GM23338 (cell line): ENCODE data around the gene DNAAF2. TPM values are rescaled to one million over a fixed set of nuclear protein-coding genes. Genes with fewer than 3 reads are reported as not detected.

ENCODE experiments used
- ATAC-seq: fragments of 200-7000 bp; cut with Tn5 transposase; 3 replicates; pipeline ENCODE4 v1.9.1; 2020
- DNase-seq: peaks from one replicate; pipeline ENCODE4 v3.0.0-alpha.2; 2015; ENCODE audit warnings: low spot score
- H2AFZ ChIP-seq: fragments of 200-600 bp; sonication (generic); 2 replicates; pipeline ENCODE4 v1.8.0; 2016; ENCODE audit warnings: antibody characterized with exemption, mild to moderate bottlenecking, moderate library complexity
- H3F3A ChIP-seq: fragments of 200-600 bp; sonication (generic); replicated peaks from 2 replicates; pipeline ENCODE4 v1.8.0; 2017; ENCODE audit warnings: antibody characterized with exemption, mixed run types, low read depth
- H3K27ac ChIP-seq: fragments of 200-600 bp; sonication (generic); 2 replicates; pipeline ENCODE4 v1.6.1; 2016; ENCODE audit warnings: low read depth
- H3K27me3 ChIP-seq: fragments of 200-600 bp; sonication (generic); 2 replicates; pipeline ENCODE4 v1.8.0; 2016; ENCODE audit warnings: mild to moderate bottlenecking, mixed run types, moderate library complexity; ENCODE audit not compliant: insufficient read depth
- H3K36me3 ChIP-seq: fragments of 200-600 bp; sonication (generic); 2 replicates; pipeline ENCODE4 v1.8.0; 2016; ENCODE audit warnings: mild to moderate bottlenecking; ENCODE audit not compliant: insufficient read depth
- H3K4me1 ChIP-seq: fragments of 200-600 bp; sonication (generic); 2 replicates; pipeline ENCODE4 v1.8.0; 2016; ENCODE audit warnings: mild to moderate bottlenecking, moderate library complexity; ENCODE audit not compliant: insufficient read depth
- H3K4me2 ChIP-seq: fragments of 200-600 bp; sonication (generic); 2 replicates; pipeline ENCODE4 v1.7.1; 2017; ENCODE audit warnings: mixed run types
- H3K4me3 ChIP-seq: fragments of 200-600 bp; sonication (generic); 2 replicates; pipeline ENCODE4 v1.6.1; 2016; ENCODE audit warnings: mixed run types
- H3K79me2 ChIP-seq: fragments of 200-600 bp; sonication (generic); replicated peaks from 2 replicates; pipeline ENCODE4 v1.8.0; 2017; ENCODE audit warnings: mild to moderate bottlenecking; ENCODE audit not compliant: insufficient read depth
- H3K9me2 ChIP-seq: fragments of 200-600 bp; sonication (generic); 2 replicates; pipeline ENCODE4 v1.8.0; 2017; ENCODE audit not compliant: insufficient read depth
- H4K20me1 ChIP-seq: fragments of 200-600 bp; sonication (generic); replicated peaks from 2 replicates; pipeline ENCODE4 v1.8.0; 2017; ENCODE audit warnings: mild to moderate bottlenecking; ENCODE audit not compliant: insufficient read depth
- H3K27ac Mint-ChIP-seq: 2 replicates; pipeline ENCODE4 v1.8.0; 2020; ENCODE audit warnings: inconsistent platforms, mild to moderate bottlenecking, moderate library complexity, mixed read lengths
- H3K27me3 Mint-ChIP-seq: 3 replicates; pipeline ENCODE4 v1.8.0; 2022; ENCODE audit warnings: low read depth, mild to moderate bottlenecking, moderate library complexity, mixed read lengths, inconsistent platforms; ENCODE audit not compliant: insufficient read depth, poor library complexity
- H3K36me3 Mint-ChIP-seq: 3 replicates; pipeline ENCODE4 v1.8.0; 2021; ENCODE audit warnings: low read depth, mild to moderate bottlenecking, inconsistent platforms, moderate library complexity, mixed read lengths
- H3K4me1 Mint-ChIP-seq: 3 replicates; pipeline ENCODE4 v1.8.0; 2020; ENCODE audit warnings: mild to moderate bottlenecking, inconsistent platforms, mixed read lengths
- H3K4me3 Mint-ChIP-seq: 3 replicates; pipeline ENCODE4 v1.8.0; 2021; ENCODE audit warnings: moderate library complexity, mild to moderate bottlenecking, inconsistent platforms, mixed read lengths
- H3K9me3 Mint-ChIP-seq: 3 replicates; pipeline ENCODE4 v1.8.0; 2020; ENCODE audit warnings: moderate library complexity, mild to moderate bottlenecking, inconsistent platforms, mixed read lengths
- CREB1 ChIP-seq: fragments of 250-450 bp; sonication (Bioruptor Pico); IDR thresholded peaks from 2 replicates; pipeline ENCODE4 v1.5.0; 2020; ENCODE audit warnings: low read depth, mild to moderate bottlenecking, moderate library complexity
- EZH2 ChIP-seq: fragments of 200-600 bp; sonication (generic); IDR thresholded peaks from one replicate; pipeline ENCODE4 v1.8.0; 2017; ENCODE audit warnings: antibody characterized with exemption, mild to moderate bottlenecking, low read depth; ENCODE audit not compliant: unreplicated experiment
- POLR2AphosphoS5 ChIP-seq: IDR thresholded peaks from 2 replicates; pipeline ENCODE4 v1.6.1; 2016; ENCODE audit warnings: antibody characterized with exemption, low read depth
- STAT1 ChIP-seq: IDR thresholded peaks from one replicate; pipeline ENCODE4 v1.6.1; 2016; ENCODE audit warnings: antibody characterized with exemption; ENCODE audit not compliant: unreplicated experiment
- ZNF114 ChIP-seq: fragments of 250-450 bp; sonication (Bioruptor Pico); IDR thresholded peaks from 2 replicates; pipeline ENCODE4 v1.5.0; 2020; ENCODE audit warnings: mild to moderate bottlenecking, moderate library complexity
- ZNF331 ChIP-seq: fragments of 250-450 bp; sonication (Bioruptor Pico); IDR thresholded peaks from 2 replicates; pipeline ENCODE4 v1.5.0; 2020; ENCODE audit warnings: low read depth, mild to moderate bottlenecking, moderate library complexity
- polyA plus RNA-seq: library from polyadenylated mRNA; unstranded; fragments of >200 nt; fragmentation: Nextera tagmentation; extraction: Ambion mirVana; gene quantifications from 2 replicates; pipeline ENCODE4 v1.2.1, GENCODE V29; 2016
- total RNA-seq: library from RNA; depleted of rRNA; stranded (reverse); fragments of >200 nt; shearing (Covaris generic); gene quantifications from 2 replicates; pipeline ENCODE4 v1.2.3, GENCODE V29; 2014
- TF ChIP-seq, protein P1 (sequence below): IDR thresholded peaks from one replicate; pipeline ENCODE4 v1.6.1; 2018; ENCODE audit warnings: antibody characterized with exemption; ENCODE audit not compliant: unreplicated experiment
- TF ChIP-seq, protein P2 (sequence below), 2 experiments: fragments of 200-600 bp in 1 of 2; sonication (generic) in 1 of 2; conservative IDR thresholded peaks; 2 replicates each; pipeline versions ENCODE4 v1.5.1 to v1.6.1; 2016 to 2017; ENCODE audit warnings: antibody characterized with exemption in 2 of 2, low read depth in 2 of 2, mild to moderate bottlenecking in 2 of 2, moderate library complexity in 1 of 2

DNAAF2 gene
- total and polyA plus RNA-seq, 2 experiments from 2014 or later = 40.4 to 62.6 TPM

DNA sequence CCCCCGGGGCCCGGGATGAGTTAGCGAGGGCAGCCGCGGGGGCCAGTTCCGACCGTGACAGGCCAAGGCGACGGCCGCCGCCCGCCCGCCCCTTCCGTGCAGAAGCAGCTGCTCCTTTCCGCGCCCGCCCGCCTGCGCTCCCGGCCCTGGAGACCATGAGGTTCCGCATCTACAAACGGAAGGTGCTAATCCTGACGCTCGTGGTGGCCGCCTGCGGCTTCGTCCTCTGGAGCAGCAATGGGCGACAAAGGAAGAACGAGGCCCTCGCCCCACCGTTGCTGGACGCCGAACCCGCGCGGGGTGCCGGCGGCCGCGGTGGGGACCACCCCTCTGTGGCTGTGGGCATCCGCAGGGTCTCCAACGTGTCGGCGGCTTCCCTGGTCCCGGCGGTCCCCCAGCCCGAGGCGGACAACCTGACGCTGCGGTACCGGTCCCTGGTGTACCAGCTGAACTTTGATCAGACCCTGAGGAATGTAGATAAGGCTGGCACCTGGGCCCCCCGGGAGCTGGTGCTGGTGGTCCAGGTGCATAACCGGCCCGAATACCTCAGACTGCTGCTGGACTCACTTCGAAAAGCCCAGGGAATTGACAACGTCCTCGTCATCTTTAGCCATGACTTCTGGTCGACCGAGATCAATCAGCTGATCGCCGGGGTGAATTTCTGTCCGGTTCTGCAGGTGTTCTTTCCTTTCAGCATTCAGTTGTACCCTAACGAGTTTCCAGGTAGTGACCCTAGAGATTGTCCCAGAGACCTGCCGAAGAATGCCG lies 13.7 kb downstream of the DNAAF2 start:
- TF ChIP-seq, protein P1, sequence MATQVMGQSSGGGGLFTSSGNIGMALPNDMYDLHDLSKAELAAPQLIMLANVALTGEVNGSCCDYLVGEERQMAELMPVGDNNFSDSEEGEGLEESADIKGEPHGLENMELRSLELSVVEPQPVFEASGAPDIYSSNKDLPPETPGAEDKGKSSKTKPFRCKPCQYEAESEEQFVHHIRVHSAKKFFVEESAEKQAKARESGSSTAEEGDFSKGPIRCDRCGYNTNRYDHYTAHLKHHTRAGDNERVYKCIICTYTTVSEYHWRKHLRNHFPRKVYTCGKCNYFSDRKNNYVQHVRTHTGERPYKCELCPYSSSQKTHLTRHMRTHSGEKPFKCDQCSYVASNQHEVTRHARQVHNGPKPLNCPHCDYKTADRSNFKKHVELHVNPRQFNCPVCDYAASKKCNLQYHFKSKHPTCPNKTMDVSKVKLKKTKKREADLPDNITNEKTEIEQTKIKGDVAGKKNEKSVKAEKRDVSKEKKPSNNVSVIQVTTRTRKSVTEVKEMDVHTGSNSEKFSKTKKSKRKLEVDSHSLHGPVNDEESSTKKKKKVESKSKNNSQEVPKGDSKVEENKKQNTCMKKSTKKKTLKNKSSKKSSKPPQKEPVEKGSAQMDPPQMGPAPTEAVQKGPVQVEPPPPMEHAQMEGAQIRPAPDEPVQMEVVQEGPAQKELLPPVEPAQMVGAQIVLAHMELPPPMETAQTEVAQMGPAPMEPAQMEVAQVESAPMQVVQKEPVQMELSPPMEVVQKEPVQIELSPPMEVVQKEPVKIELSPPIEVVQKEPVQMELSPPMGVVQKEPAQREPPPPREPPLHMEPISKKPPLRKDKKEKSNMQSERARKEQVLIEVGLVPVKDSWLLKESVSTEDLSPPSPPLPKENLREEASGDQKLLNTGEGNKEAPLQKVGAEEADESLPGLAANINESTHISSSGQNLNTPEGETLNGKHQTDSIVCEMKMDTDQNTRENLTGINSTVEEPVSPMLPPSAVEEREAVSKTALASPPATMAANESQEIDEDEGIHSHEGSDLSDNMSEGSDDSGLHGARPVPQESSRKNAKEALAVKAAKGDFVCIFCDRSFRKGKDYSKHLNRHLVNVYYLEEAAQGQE = no peak
- TF ChIP-seq CREB1 (CRISPR knock-in tag) = no peak
- no peak for TF ChIP-seq EZH2
- TF ChIP-seq ZNF331 (CRISPR knock-in tag) = no peak
- H3K4me1 ChIP-seq = peaks cover 11% of the 10 kb centered on the region
- H4K20me1 ChIP-seq = peaks cover 29% of the 10 kb centered on the region
- ATAC-seq = peak; percentile 53
- H3K9me2 ChIP-seq = no peaks in the 10 kb centered on the region
- H3K79me2 ChIP-seq = peaks cover 54% of the 10 kb centered on the region
- H3K27ac ChIP-seq = no peak overlapping the region
- Mint-ChIP-seq H3K4me3 (peak overlapping the region; percentile 99), H3K27ac (no peak overlapping the region), H3K4me1 (peaks cover 18% of the 10 kb centered on the region), H3K36me3 (peaks cover 50% of the 10 kb centered on the region), H3K9me3 (no peaks in the 10 kb centered on the region), H3K27me3 (peaks cover 1% of the 10 kb centered on the region)
- H3F3A ChIP-seq = peaks cover 16% of the 10 kb centered on the region
- peak overlapping the region; percentile 92 for H3K4me2 ChIP-seq
- peak; percentile 76 for DNase-seq
- peak overlapping the region; percentile 94 for H3K4me3 ChIP-seq
- H2AFZ ChIP-seq = peak overlapping the region; percentile 38; the same call in 1 of the 2 replicates
- peaks cover 20% of the 10 kb centered on the region; the same call in 1 of the 2 replicates for H3K36me3 ChIP-seq
- H3K27me3 ChIP-seq = no peaks in the 10 kb centered on the region

DNA sequence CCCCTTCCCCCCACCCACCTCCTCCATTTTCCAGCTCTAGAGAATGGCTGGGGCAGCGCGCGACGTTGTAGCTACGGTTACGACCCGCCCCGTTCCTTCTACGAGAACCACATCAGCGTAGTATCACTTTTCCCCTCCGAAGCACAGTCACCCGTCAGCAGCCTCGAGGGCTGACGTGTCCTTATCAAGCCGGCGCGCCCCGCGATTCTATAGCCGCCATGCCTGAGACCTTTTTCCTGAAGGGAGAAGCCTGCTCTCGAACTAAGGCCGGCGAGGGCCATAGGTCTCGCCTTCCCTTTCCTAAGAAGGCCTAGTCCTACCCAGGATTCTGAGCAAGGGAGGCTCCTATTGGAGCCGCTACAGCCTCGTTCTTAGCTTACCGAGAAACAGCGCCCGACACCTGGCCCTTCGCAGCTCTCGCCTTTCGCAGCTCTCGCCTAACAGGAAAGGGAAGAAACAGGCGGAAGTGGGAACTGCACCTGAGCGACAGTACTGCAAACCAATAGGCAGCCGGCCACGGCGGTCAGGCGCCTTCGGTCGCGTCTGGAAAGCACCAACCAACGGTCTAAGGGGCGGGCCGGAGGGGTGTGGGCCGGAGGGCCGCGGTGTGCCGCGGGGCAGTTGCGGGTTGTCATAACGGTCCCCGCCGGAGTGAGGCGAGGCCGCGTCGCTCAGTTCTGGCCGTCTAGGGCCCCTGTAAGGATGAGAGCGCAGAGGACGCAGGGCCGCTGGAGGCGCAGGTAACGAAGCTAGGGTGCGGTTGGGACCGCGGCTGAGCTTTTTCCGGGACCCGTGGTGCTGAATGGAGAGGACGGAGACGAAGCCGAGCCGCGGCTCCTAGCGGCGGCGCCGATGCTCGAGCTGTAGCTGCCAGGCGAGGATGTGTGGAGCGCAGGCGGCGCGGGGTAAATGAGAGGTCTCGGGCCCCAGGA lies 14.6 kb downstream of the DNAAF2 start, which contains the start of the genes MGAT2 and RPL36AL:
Gene MGAT2, plus strand, starts transcription at position 618 of the 932 bp plus-strand sequence. CDS start 470 bp downstream, outside the sequence.
Gene RPL36AL, minus strand, starts transcription at position 445 of the 932 bp plus-strand sequence. CDS start 1,522 bp downstream, outside the sequence.
- Mint-ChIP-seq H3K4me3 (peak within 1 kb of the TSS; percentile 99), H3K4me1 (peaks cover 18% of the 10 kb centered on the region), H3K36me3 (peaks cover 46% of the 10 kb centered on the region), H3K27ac (peak within 1 kb of the TSS; percentile 98), H3K27me3 (peaks cover 1% of the 10 kb centered on the region), H3K9me3 (no peaks in the 10 kb centered on the region)
- Histone ChIP-seq H3K4me2 (peak within 1 kb of the TSS; percentile 92), H3K27me3 (no peaks in the 10 kb centered on the region), H4K20me1 (peaks cover 29% of the 10 kb centered on the region), H2AFZ (peak within 1 kb of the TSS; percentile 38; the same call in 1 of the 2 replicates), H3K27ac (peak within 1 kb of the TSS; percentile 95), H3K4me3 (peak within 1 kb of the TSS; percentile 94), H3K4me1 (peaks cover 11% of the 10 kb centered on the region), H3F3A (peaks cover 16% of the 10 kb centered on the region), H3K9me2 (no peaks in the 10 kb centered on the region), H3K36me3 (peaks cover 16% of the 10 kb centered on the region; the same call in 1 of the 2 replicates), H3K79me2 (peaks cover 51% of the 10 kb centered on the region)
- ATAC-seq (peak; percentile 97), DNase-seq (peak; percentile 99)
- TF ChIP-seq CREB1 (CRISPR knock-in tag) (peak; percentile 64), ZNF114 (CRISPR knock-in tag) (no peak), ZNF331 (CRISPR knock-in tag) (no peak), STAT1 (no peak), POLR2AphosphoS5 (peak; percentile 98)
- TF ChIP-seq, protein P1 = peak; percentile 5
- TF ChIP-seq, protein P2, sequence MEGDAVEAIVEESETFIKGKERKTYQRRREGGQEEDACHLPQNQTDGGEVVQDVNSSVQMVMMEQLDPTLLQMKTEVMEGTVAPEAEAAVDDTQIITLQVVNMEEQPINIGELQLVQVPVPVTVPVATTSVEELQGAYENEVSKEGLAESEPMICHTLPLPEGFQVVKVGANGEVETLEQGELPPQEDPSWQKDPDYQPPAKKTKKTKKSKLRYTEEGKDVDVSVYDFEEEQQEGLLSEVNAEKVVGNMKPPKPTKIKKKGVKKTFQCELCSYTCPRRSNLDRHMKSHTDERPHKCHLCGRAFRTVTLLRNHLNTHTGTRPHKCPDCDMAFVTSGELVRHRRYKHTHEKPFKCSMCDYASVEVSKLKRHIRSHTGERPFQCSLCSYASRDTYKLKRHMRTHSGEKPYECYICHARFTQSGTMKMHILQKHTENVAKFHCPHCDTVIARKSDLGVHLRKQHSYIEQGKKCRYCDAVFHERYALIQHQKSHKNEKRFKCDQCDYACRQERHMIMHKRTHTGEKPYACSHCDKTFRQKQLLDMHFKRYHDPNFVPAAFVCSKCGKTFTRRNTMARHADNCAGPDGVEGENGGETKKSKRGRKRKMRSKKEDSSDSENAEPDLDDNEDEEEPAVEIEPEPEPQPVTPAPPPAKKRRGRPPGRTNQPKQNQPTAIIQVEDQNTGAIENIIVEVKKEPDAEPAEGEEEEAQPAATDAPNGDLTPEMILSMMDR (conservative IDR thresholded peaks at IDR 0.05; ENCODE audit: low read depth in 2 of 2) = 0 out of 4 replicates have a peak, but pooled peaks of 1 of the 2 experiments have one; percentile 1
